SHP77 treated with DMSO at 0.1 percent for 48 hours (cell line): ENCODE results near the gene GRPEL1.
"Not testable (repeated sequence)": the region's sequence is repeated elsewhere in the genome, so short reads cannot be mapped to it uniquely, and the experiment has no call there.

ENCODE experiments used
- DNase-seq: peaks from one replicate; lab custom pipeline; 2025; lab: John Stamatoyannopoulos, UW

Gene GRPEL1

GRCh38 chr4:7089213-7089986, 21.5 kb upstream of the GRPEL1 start:
- no peak for DNase-seq

GRCh38 chr4:7087036-7087435, 19.2 kb upstream of the GRPEL1 start:
- DNase-seq = no peak

- no peak for DNase-seq
Observed at GRCh38 chr4:7086384-7086783, 18.5 kb upstream of the GRPEL1 start.

GRCh38 chr4:7084564-7084961, 16.7 kb upstream of the GRPEL1 start:
- not testable (repeated sequence) for DNase-seq

- no peak for DNase-seq
Observed at GRCh38 chr4:7083597-7084563, 16.0 kb upstream of the GRPEL1 start.

- DNase-seq = not testable (repeated sequence)
Observed at GRCh38 chr4:7079909-7080308, 12.0 kb upstream of the GRPEL1 start.

GRCh38 chr4:7079483-7079882, 11.6 kb upstream of the GRPEL1 start:
- DNase-seq = not testable (repeated sequence)

GRCh38 chr4:7078025-7078424, 10.2 kb upstream of the GRPEL1 start:
- no peak for DNase-seq

- DNase-seq = no peak
Observed at GRCh38 chr4:7077371-7077770, 9.5 kb upstream of the GRPEL1 start.

GRCh38 chr4:7076696-7077082, 8.8 kb upstream of the GRPEL1 start:
- DNase-seq = no peak

GRCh38 chr4:7075962-7076695, 8.3 kb upstream of the GRPEL1 start:
- no peak for DNase-seq

- no peak for DNase-seq
Observed at GRCh38 chr4:7074426-7074825, 6.6 kb upstream of the GRPEL1 start.

- DNase-seq = peak; percentile 12
Observed at GRCh38 chr4:7073526-7074390, 5.9 kb upstream of the GRPEL1 start.

GRCh38 chr4:7073059-7073458, 5.2 kb upstream of the GRPEL1 start:
- DNase-seq = no peak

- DNase-seq = no peak
Observed at GRCh38 chr4:7070729-7071511, 3.1 kb upstream of the GRPEL1 start.

- no peak for DNase-seq
Observed at GRCh38 chr4:7068883-7069282, 1.0 kb upstream of the GRPEL1 start.

GRCh38 chr4:7068279-7068842, 497 bp upstream of the GRPEL1 start:
- no peak for DNase-seq

GRCh38 chr4:7067126-7067451, 775 bp downstream of the GRPEL1 start:
- no peak for DNase-seq

- DNase-seq = no peak
Observed at GRCh38 chr4:7066493-7066892, 1.4 kb downstream of the GRPEL1 start.

GRCh38 chr4:7066006-7066405, 1.9 kb downstream of the GRPEL1 start:
- no peak for DNase-seq
